Skeletal muscle satellite cell (primary cell): ENCODE measurements around the gene CMTM8.

Source experiments
- H3K27me3 ChIP-seq: 2 replicates; pipeline ENCODE4 v1.7.0; 2013; ENCODE audit warnings: low read length; ENCODE audit not compliant: control insufficient read depth, insufficient read depth
- H3K36me3 ChIP-seq: 2 replicates; pipeline ENCODE4 v1.7.0; 2013; ENCODE audit warnings: mild to moderate bottlenecking, control low read depth, low read length; ENCODE audit not compliant: insufficient read depth
- H3K4me1 ChIP-seq: 2 replicates; pipeline ENCODE4 v1.7.0; 2013; ENCODE audit warnings: low read length; ENCODE audit not compliant: control insufficient read depth, insufficient read depth
- H3K4me2 ChIP-seq: 2 replicates; pipeline ENCODE4 v1.7.0; 2013; ENCODE audit warnings: mild to moderate bottlenecking, low read length
- H3K4me3 ChIP-seq: 2 replicates; pipeline ENCODE4 v1.7.0; 2013; ENCODE audit warnings: low read length
- H3K9ac ChIP-seq: 2 replicates; pipeline ENCODE4 v1.7.0; 2013; ENCODE audit warnings: mild to moderate bottlenecking, low read depth, low read length, moderate library complexity
- H3K9me3 ChIP-seq: replicated peaks from 2 replicates; pipeline ENCODE4 v1.7.0; 2013; ENCODE audit warnings: mild to moderate bottlenecking, control low read depth, low read length

CMTM8 gene

DNA sequence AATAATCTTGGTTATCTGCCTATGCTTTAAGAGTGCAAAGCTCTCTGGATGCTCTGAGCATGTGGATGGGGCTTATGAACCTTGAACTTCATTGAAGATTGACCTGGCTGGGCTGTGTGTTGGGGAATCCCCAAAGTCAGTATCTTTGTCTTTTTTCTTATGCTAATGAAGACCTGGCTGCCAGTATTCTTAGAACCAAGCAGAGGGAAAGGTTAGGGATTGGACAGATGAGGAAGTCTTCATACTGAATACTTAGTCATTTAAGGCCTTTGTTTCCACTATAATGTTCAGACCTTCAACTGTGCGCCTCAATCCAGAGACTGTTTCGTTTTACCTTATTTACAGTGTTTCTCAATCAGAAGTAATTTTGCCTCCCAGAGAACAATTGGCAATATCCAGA is 110.7 kb downstream of the CMTM8 start:
- no peak overlapping the region for H3K4me2 ChIP-seq
- H3K27me3 ChIP-seq = no peaks in the 10 kb centered on the region
- no peak overlapping the region for H3K4me3 ChIP-seq
- no peaks in the 10 kb centered on the region for H3K4me1 ChIP-seq
- H3K9me3 ChIP-seq = no peaks in the 10 kb centered on the region
- H3K9ac ChIP-seq = no peak overlapping the region
- no peaks in the 10 kb centered on the region for H3K36me3 ChIP-seq

DNA sequence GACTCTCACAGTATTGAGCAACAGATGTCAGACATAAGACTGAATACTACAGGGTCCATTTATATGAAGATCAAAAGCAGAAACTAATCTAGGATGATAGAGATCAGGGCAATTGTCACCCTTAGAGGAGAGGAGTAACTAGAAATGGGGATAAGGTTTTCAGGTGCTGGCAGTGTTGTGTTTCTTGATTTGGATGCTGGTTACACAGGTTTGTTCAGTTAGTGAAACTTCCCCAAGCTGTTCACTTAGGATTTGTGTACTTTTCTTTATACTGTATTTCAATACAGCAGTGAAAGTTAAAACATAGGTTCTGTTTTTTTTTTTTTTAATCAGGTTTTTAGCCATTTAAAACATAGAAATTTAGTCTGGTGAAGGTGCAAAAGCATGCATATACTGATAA is 114.1 kb downstream of the CMTM8 start:
- Histone ChIP-seq H3K36me3 (no peaks in the 10 kb centered on the region), H3K27me3 (no peaks in the 10 kb centered on the region), H3K9ac (no peak overlapping the region), H3K4me2 (no peak overlapping the region), H3K4me3 (no peak overlapping the region), H3K4me1 (no peaks in the 10 kb centered on the region), H3K9me3 (no peaks in the 10 kb centered on the region)

DNA sequence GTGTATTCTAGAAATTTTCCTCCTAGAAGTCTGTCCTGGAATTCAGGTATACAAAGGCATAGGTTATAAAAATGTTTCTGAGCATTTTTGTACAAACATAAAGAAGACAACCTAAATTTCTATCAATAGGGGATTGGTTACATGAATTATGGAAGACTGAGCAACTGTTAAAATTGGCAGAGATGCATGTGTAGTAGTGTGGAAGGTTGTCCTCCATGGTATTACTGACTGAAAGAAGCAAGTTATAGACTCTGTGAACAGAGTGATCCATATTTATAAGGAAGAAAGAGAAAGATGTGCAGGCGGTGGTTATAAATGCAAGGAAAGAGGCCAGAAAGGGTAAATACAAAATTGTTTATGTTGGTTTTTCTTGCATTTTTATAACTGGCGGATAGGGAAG is 114.9 kb downstream of the CMTM8 start:
- no peak overlapping the region for H3K4me2 ChIP-seq
- H3K9ac ChIP-seq = no peak overlapping the region
- H3K4me1 ChIP-seq = no peaks in the 10 kb centered on the region
- H3K27me3 ChIP-seq = no peaks in the 10 kb centered on the region
- no peak overlapping the region for H3K4me3 ChIP-seq
- no peaks in the 10 kb centered on the region for H3K36me3 ChIP-seq
- H3K9me3 ChIP-seq = no peaks in the 10 kb centered on the region

DNA sequence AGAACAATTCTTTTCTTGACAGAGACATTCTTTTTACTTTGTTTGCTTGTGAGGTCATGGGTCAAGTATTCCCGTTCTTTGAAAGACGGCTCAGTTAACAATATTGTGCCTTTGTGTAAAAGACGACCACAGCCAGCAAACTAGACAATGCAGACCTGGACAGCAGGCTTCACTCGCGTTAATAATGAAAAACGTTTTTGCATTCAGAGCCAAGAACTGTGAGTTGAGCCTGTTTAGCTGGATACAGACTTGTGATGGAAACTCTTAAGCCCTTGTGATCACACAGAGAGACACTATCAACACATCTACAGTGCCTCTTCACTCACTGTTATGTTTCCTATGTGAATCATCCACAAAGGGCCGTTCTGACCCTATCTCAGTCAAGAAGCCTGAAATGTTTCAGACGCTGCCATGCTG is 115.9 kb downstream of the CMTM8 start:
- H3K27me3 ChIP-seq = no peaks in the 10 kb centered on the region
- no peaks in the 10 kb centered on the region for H3K9me3 ChIP-seq
- no peaks in the 10 kb centered on the region for H3K4me1 ChIP-seq
- no peak overlapping the region for H3K4me3 ChIP-seq
- no peak overlapping the region for H3K9ac ChIP-seq
- H3K4me2 ChIP-seq = no peak overlapping the region
- H3K36me3 ChIP-seq = no peaks in the 10 kb centered on the region

DNA sequence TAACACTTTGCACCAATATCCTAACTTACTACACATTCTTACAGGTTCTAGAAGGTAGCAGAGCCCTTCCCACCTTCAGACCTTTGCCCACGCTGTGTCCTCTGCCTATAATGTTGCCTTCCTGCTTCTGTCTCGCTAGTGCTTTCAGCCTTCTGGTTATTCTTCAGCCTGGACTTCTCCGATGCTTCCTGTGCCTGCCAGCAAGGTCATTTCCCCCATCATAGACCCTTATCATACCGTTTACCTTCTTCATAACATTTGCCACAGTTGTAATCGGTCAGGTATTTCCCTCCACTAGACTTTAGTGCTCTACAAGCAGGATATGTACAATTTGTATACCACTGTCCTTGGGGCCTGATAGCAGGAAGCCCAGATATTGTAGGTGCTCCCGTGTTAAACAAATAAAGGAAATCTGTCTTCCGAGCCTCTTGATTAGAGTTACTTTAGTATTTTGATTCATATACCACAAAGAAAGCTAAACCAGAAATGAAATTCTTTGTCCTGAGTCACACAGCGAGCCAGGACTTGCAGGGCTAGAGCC is 117.3 kb downstream of the CMTM8 start:
- H3K36me3 ChIP-seq = no peaks in the 10 kb centered on the region
- H3K4me2 ChIP-seq = no peak overlapping the region
- H3K27me3 ChIP-seq = no peaks in the 10 kb centered on the region
- H3K9me3 ChIP-seq = no peaks in the 10 kb centered on the region
- no peak overlapping the region for H3K9ac ChIP-seq
- no peak overlapping the region for H3K4me3 ChIP-seq
- H3K4me1 ChIP-seq = no peaks in the 10 kb centered on the region

DNA sequence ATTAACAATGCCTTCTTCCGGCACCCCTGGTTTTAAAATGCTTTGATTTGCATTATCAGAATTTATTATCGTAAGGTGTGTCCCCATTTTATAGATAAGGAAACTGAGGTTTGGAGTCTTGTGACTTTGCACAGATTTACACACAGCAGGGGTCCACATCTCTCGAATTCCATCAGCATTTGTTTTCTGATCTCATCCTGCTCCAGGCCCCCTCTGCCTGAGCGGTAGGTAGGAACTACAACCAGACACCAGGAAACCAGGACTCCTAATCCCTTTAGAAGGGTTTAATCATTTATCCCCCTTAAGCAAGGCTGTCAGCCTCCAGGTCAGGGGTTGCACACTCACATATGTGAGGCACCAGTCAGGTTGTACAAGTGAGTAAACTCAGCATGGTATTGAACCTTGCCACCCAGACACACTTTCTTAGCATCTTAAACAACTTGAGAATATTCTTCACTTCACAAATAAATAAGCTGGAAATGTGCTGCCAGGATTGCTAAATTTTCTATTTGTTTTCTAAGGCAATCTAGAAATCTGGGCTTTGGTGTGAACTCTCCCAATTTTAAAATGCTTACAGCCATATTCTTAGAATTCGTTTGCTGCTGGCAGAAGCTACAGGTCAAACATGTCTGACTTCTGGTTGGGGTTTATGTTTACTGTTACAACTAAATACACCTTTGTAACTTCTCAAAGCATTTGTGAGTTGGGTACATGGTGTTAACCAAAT is 121.4 kb downstream of the CMTM8 start:
- no peak overlapping the region for H3K4me3 ChIP-seq
- H3K27me3 ChIP-seq = no peaks in the 10 kb centered on the region
- H3K36me3 ChIP-seq = no peaks in the 10 kb centered on the region
- no peaks in the 10 kb centered on the region for H3K4me1 ChIP-seq
- no peak overlapping the region for H3K9ac ChIP-seq
- no peak overlapping the region for H3K4me2 ChIP-seq
- no peaks in the 10 kb centered on the region for H3K9me3 ChIP-seq

DNA sequence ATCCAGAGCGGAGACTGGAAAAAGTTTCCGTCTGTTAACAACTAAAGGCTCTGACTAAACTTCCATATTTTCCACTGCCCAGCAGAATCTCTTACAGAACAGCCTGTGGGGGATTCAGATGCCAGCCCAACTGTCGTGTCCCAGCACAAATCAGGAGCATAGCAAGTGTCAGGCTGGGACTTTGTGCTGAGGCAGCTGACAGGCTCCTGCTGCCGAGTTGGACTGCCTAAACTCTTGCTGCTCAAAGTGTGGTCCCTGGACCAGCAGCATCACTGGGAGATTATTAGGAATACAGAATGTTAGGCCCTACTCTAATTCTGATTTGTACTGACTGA is 122.0 kb downstream of the CMTM8 start:
- Histone ChIP-seq H3K9me3 (no peaks in the 10 kb centered on the region), H3K4me1 (no peaks in the 10 kb centered on the region), H3K36me3 (no peaks in the 10 kb centered on the region), H3K4me2 (no peak overlapping the region), H3K9ac (no peak overlapping the region), H3K4me3 (no peak overlapping the region), H3K27me3 (no peaks in the 10 kb centered on the region)

DNA sequence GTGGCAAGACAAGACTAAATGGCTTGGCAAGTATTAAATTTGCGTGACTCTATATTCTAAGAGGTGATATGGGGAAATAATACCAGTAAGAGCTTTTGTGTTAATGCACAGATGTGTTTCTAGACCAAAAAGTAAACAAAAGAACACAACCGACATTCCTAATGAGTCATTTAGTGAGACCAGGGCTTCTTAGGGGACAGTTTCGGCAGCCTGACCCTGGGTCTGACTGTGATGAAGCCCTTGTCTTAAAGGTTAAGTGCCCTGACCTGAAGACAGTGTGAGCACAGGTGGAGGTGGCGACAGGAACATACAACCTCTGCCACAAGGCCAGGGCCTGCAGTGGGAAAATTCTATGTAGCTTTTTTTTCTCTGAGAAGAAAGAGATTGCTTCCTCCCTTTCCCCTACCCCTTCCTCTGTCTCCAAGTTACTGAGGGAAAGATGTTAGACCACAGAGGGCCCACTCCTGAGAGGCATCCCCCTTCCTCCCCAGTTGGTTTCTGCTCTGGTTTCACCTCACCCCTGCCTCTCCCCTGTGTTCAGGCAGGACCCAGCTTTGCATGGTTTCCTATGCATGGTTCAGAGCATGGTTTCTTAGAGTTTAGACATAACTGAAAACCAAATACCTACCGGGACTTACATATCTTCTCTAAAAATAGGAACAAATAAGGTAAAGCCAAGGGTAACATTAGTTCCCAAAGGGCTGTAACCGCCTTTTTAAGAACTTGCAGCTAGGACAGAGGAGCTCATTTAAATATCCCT is 128.3 kb downstream of the CMTM8 start:
- Histone ChIP-seq H3K4me1 (no peaks in the 10 kb centered on the region), H3K4me3 (no peak overlapping the region), H3K27me3 (no peaks in the 10 kb centered on the region), H3K9me3 (no peaks in the 10 kb centered on the region), H3K36me3 (no peaks in the 10 kb centered on the region), H3K9ac (no peak overlapping the region), H3K4me2 (no peak overlapping the region)

DNA sequence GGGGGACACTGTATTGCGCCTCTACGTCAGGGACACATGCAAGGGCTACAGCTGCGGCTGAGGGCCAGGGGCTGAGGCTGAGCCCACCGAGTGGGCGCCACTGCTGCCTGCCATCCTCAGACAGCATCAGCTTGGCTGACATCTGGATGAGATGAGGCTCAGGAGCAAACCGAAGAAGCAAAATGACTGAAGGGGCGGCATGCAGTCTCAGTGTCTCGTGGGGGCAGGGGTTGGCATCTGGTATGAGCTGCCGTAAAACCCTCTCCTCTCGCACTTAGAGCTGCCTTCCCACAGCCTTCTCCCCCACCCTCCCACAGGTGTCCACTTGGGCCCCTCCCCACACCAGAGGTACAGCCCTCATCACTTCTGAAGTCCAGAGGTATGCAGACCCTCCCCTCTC is 129.0 kb downstream of the CMTM8 start:
- H3K9ac ChIP-seq = no peak overlapping the region

DNA sequence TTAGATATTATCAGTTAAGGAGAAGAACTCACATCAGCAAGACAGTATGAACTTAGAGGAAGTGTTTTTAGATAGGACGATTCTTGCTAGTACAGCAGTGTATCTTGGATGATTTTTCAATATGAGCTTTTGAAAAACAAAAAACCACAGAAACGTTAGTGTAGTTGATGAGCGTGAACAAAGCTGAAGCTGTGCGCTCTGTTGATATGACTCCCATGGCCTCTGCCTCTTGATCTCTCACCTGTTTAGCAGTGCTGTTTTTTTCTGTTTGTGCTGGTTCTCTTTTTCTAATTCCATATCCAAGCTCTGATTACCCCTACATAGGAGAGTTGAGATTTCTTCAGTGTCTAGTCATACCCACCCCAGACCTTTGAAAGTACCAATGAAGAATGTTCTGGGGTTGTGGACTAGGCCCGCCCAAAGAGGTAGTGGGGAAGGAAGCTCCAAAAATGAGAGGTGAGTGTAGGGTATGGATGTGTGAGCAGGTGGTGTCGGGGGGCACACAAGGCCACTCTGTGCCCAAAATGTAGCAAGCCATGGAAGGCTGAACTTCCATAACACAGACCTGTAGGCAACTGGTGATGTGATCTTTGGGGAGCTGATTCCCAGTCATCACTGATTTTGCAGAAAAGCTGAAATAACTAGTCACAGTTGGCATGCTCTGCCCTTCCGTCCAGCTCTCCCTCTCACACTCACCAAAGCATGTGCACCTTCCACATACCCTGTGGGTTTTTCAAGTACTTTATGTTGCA is 133.2 kb downstream of the CMTM8 start:
- Histone ChIP-seq H3K27me3 (no peaks in the 10 kb centered on the region), H3K36me3 (no peaks in the 10 kb centered on the region), H3K9ac (no peak overlapping the region), H3K4me3 (no peak overlapping the region), H3K4me1 (no peaks in the 10 kb centered on the region), H3K9me3 (no peaks in the 10 kb centered on the region), H3K4me2 (no peak overlapping the region)

More for the DNA sequence above, 129.0 kb downstream of the CMTM8 start:
- no peak overlapping the region for H3K4me2 ChIP-seq
- H3K4me3 ChIP-seq = no peak overlapping the region
- no peaks in the 10 kb centered on the region for H3K4me1 ChIP-seq
- H3K9me3 ChIP-seq = no peaks in the 10 kb centered on the region
- no peaks in the 10 kb centered on the region for H3K36me3 ChIP-seq
- no peaks in the 10 kb centered on the region for H3K27me3 ChIP-seq

DNA sequence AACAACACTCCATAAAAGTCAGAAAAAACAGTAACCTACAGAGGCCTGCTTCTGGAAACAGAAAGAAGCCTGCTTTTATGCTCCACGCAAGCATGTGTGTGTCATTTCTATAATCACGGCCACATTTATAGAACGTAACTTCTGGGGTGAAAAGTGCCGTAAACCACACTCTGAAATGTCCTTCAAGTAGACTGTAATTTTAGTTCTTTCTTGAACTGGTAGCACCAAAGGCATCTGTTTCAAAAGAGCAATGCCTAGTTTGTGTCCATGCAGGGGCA is 133.7 kb downstream of the CMTM8 start:
- H3K36me3 ChIP-seq = no peaks in the 10 kb centered on the region
- no peaks in the 10 kb centered on the region for H3K4me1 ChIP-seq
- H3K4me3 ChIP-seq = no peak overlapping the region
- H3K9ac ChIP-seq = no peak overlapping the region
- no peaks in the 10 kb centered on the region for H3K9me3 ChIP-seq
- no peak overlapping the region for H3K4me2 ChIP-seq
- H3K27me3 ChIP-seq = no peaks in the 10 kb centered on the region
